ENCODE results near the gene WDFY3.

DNA sequence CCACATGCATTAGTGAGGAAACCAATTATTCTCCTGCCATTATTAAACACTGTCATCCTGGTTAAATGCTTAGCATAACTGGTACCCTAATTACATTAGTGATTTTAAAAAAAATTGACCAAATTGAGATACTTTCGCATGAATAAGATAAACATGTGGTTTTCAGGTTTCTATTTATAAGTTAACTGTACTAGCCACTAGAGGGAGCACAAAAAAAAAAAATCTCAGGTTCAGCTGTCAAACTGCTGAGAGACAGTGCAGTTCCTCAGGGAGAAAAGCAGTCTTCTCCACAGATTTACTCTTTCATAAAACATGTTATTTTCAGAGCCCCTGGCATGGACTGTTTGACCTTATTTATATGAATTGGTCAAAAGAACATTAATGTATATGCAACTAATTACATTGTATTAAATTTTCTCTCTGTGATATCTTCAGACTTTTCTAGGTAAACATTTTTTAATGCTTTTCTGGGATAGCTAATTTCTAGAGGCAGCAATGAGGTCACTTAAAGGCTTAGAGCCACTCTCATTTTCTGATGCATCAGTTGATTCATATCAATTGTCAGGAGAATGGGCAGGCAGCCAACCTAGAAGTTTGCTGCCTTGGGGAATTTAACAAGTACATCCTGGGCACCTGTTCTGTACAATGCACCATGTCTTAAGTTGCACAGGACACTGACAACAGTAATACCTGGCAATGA is 216.1 kb downstream of the WDFY3 start:
- TF ChIP-seq ZFP3 (CRISPR knock-in tag; IDR thresholded peaks at IDR 0.05), result no peak
- no peak for TF ChIP-seq RARB (CRISPR knock-in tag; IDR thresholded peaks at IDR 0.05)
- TF ChIP-seq, protein P1, sequence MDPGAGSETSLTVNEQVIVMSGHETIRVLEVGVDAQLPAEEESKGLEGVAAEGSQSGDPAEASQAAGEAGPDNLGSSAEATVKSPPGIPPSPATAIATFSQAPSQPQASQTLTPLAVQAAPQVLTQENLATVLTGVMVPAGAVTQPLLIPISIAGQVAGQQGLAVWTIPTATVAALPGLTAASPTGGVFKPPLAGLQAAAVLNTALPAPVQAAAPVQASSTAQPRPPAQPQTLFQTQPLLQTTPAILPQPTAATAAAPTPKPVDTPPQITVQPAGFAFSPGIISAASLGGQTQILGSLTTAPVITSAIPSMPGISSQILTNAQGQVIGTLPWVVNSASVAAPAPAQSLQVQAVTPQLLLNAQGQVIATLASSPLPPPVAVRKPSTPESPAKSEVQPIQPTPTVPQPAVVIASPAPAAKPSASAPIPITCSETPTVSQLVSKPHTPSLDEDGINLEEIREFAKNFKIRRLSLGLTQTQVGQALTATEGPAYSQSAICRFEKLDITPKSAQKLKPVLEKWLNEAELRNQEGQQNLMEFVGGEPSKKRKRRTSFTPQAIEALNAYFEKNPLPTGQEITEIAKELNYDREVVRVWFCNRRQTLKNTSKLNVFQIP (CRISPR knock-in tag; IDR thresholded peaks at IDR 0.05; ENCODE audit: borderline replicate concordance, low read depth), result no peak
- no peak for TF ChIP-seq ZC3H10 (CRISPR knock-in tag; IDR thresholded peaks at IDR 0.05)
- no peak for TF ChIP-seq BACH2 (CRISPR knock-in tag; IDR thresholded peaks at IDR 0.05; ENCODE audit: borderline replicate concordance)
- no peak for TF ChIP-seq TCF4 (CRISPR knock-in tag; IDR thresholded peaks at IDR 0.05; ENCODE audit: borderline replicate concordance)
- TF ChIP-seq, protein P2, sequence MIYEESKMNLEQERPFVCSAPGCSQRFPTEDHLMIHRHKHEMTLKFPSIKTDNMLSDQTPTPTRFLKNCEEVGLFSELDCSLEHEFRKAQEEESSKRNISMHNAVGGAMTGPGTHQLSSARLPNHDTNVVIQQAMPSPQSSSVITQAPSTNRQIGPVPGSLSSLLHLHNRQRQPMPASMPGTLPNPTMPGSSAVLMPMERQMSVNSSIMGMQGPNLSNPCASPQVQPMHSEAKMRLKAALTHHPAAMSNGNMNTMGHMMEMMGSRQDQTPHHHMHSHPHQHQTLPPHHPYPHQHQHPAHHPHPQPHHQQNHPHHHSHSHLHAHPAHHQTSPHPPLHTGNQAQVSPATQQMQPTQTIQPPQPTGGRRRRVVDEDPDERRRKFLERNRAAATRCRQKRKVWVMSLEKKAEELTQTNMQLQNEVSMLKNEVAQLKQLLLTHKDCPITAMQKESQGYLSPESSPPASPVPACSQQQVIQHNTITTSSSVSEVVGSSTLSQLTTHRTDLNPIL (CRISPR knock-in tag; IDR thresholded peaks at IDR 0.05; ENCODE audit: low read depth), result no peak

All from SK-N-SH treated with all-trans-retinoic acid at 6 μM for 48 hours (cell line).